ENCODE results near the gene GRAMD1B.

Gene GRAMD1B

DNA sequence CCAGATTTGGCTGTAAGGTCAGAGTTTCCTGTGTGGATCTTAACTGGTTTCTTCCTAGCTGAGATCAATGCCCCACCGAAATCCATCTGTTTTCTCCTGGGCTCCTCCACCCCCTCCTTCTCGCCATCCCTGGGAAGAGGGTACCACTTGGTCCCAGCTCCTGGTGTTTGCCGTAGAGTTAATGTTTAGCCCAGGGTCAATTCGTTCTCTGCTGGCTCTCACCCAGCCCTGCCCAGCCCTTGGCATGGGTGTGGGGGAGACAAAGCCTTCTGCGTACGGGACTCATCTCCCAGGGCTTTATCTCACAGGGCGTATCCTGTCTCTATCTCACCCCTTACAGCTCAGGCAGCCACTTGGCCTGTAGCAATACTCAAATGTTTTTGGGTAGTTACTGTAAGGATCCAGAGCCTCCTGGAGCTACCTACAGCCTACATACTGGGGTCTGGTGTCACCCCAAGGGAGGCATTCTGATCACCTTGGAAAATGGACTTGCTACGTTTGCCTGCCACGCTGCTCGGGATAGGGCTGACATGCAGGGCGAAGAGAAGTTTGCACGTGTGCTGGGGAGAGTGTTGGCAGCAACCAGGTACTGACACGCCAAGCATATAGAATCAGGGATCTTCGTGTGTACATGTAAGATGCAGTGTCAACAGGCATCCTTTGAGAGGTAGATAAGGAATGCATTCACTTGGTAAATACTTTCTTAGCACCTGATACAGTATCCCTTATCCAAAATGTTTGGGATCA lies 158.2 kb downstream of the GRAMD1B start:
- in situ Hi-C loops (cut with HindIII; ENCODE audit: low sequenced_read_pairs), result no loop called here

DNA sequence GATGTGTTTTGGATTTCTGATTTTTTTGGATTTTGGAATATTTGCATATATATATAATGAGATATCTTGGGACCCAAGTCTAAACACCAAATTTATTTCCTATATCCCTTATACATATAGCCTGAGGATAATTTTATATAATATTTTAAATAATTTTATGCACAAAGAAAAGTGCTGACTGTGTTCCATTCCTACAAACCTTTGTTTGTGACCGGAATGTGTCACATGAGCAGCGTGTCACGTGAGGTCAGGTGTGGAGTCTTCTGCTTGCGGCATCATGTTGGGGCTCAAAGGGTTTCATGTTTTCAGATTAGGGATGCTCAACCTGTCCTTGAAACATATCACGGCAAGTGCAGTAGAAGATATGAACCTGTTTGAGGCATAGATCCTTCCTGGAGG lies 158.8 kb downstream of the GRAMD1B start:
- in situ Hi-C loops (cut with HindIII; ENCODE audit: low sequenced_read_pairs), result no loop called here
- H3K4me3 ChIP-seq (ENCODE audit: low read depth, low read length), result no peak overlapping the region

More for the DNA sequence above, 158.2 kb downstream of the GRAMD1B start:
- TF ChIP-seq, protein P1, sequence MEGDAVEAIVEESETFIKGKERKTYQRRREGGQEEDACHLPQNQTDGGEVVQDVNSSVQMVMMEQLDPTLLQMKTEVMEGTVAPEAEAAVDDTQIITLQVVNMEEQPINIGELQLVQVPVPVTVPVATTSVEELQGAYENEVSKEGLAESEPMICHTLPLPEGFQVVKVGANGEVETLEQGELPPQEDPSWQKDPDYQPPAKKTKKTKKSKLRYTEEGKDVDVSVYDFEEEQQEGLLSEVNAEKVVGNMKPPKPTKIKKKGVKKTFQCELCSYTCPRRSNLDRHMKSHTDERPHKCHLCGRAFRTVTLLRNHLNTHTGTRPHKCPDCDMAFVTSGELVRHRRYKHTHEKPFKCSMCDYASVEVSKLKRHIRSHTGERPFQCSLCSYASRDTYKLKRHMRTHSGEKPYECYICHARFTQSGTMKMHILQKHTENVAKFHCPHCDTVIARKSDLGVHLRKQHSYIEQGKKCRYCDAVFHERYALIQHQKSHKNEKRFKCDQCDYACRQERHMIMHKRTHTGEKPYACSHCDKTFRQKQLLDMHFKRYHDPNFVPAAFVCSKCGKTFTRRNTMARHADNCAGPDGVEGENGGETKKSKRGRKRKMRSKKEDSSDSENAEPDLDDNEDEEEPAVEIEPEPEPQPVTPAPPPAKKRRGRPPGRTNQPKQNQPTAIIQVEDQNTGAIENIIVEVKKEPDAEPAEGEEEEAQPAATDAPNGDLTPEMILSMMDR (IDR thresholded peaks at IDR 0.05; ENCODE audit: low read depth, low read length), result no peak
- no peak overlapping the region for H3K4me3 ChIP-seq (ENCODE audit: low read depth, low read length)
- DNase-seq (ENCODE audit: low read depth, low spot score), result no peak

DNA sequence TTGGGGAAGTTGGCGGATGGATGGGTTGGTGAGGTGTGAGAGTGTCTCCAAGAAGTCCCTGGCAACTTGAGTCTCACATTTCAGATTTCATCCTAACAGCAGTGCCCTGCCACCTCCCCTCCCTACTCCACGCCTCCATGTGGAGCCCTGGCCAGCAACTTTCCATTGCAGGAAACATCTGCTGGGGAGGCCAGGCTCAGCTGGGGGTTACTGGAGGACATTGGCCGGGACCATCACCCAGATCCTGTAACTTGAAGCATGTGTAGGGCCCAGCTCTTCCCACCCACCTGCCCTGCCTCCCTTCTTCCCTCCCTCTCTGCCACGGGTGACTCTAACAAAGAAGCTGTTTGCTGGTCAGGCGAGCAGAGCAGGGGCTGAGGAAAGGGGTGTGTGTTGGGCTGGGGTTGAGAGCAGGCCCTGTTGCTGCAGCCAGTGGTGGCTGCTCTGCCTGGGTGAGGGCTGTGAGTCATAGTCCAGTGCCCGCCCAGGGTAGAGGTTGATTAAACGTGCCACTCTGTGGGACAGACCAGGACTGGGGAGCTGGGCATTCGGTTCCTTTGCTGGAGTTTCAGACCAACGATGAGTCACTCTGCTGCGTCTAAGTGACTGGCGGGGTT lies 160.3 kb downstream of the GRAMD1B start:
- H3K4me3 ChIP-seq (ENCODE audit: low read depth, low read length), result no peak overlapping the region
- TF ChIP-seq, protein P1 (IDR thresholded peaks at IDR 0.05; ENCODE audit: low read depth, low read length), result no peak
- DNase-seq (ENCODE audit: low read depth, low spot score), result peak; percentile 52
- in situ Hi-C loops (cut with HindIII; ENCODE audit: low sequenced_read_pairs), result no loop called here

More for the DNA sequence above, 158.8 kb downstream of the GRAMD1B start:
- DNase-seq (ENCODE audit: low read depth, low spot score), result no peak
- TF ChIP-seq, protein P1 (IDR thresholded peaks at IDR 0.05; ENCODE audit: low read depth, low read length), result no peak

DNA sequence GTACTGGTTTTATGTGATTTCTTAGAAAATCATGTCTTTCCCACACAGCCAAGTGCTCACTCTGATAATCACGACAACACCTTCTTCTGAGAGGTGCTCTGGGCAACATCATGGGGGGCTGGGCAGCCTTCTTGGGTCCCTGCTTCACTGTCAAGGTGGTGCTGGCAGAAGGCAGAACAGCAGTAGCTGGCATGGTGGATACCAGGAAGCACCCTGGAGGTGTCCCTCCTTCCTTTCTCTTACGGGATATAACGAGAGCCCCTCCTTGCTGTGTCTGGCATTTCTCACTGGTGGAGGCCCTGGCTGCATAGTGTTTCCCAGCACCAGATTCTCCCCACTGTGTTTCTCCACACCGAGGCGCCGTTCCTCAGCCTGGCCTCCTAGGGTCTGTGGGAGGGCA lies 163.5 kb downstream of the GRAMD1B start:
- TF ChIP-seq, protein P1 (IDR thresholded peaks at IDR 0.05; ENCODE audit: low read depth, low read length), result no peak
- no peak for DNase-seq (ENCODE audit: low read depth, low spot score)
- H3K4me3 ChIP-seq (ENCODE audit: low read depth, low read length), result no peak overlapping the region
- in situ Hi-C loops (cut with HindIII; ENCODE audit: low sequenced_read_pairs), result no loop called here

DNA sequence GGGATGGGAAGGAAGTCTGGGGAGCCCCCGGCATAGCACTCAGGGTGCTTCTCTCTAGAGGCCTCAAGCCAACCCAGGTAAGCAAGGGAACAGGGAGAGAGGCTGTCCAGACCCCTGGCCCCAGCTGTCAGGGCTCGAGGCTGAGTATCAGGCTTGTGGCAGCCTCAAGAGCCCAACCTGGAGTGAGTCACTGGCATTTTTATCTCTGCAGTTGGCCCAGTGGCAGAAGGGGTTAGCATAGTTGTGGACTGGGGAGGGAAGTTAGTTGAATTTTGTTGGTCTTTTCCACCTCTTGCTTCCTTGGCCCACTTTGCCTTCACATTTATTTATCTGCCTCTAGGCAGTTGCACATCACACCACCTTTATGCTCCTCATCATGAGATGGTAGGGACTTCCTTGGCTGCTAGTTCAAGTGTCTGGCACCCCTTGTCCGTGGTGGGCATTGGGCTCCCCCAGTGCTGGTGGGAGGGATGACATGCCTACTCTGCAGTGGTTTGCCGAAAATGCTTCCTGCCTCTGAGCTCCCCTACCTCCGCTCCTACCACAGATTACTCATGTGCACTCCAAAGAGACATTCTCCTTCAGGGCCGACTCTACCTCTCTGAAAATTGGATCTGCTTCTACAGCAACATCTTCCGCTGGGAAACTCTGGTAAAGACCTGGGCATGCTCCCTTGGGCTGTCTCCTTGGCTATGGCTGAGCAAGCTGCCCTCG lies 164.3 kb downstream of the GRAMD1B start:
- DNase-seq (ENCODE audit: low read depth, low spot score), result no peak
- in situ Hi-C loops (cut with HindIII; ENCODE audit: low sequenced_read_pairs), result no loop called here
- H3K4me3 ChIP-seq (ENCODE audit: low read depth, low read length), result no peak overlapping the region
- TF ChIP-seq, protein P1 (IDR thresholded peaks at IDR 0.05; ENCODE audit: low read depth, low read length), result no peak

DNA sequence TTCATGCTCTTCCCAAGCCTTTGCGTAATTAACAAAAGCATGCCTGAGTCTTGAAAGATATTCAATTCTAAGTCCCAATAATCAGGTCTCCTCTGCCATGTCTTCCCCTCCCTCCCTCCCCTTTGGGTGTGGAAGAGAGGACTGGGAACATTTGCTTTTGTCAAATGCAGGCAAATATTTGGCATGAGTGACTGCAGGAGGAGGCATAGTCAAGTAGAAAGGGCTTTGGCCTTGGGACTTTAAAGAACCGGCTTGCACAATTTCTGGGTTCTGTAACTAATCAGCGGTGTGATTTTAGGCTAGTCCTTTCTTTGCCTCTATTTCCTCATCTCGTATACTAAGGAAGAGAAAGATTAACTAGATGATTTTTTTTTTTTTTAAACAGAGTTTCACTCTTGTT lies 164.9 kb downstream of the GRAMD1B start:
- no peak overlapping the region for H3K4me3 ChIP-seq (ENCODE audit: low read depth, low read length)
- no peak for DNase-seq (ENCODE audit: low read depth, low spot score)
- TF ChIP-seq, protein P1 (IDR thresholded peaks at IDR 0.05; ENCODE audit: low read depth, low read length), result no peak
- in situ Hi-C loops (cut with HindIII; ENCODE audit: low sequenced_read_pairs), result no loop called here
